ENCODE measurements around the gene MED13L.

DNA sequence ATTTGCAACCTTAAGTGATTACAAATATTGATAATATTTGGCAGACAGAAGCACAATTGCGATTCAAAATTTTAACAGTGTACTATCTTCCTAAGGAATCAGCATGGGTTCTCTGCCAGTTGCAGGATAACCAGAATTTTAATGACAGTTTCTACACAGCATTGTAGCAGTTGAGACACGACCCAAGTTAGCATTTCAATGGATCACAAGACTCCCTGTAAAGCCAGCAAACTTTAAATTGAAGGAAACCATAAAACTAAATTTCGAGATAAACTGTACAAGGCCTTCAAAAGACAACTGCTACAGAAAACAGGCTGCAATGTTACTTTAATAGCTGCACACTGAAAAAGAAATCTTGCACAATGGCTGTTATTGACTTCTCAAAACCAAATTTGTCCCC is 154.9 kb downstream of the MED13L start:
- TF ChIP-seq RNF2 (IDR thresholded peaks at IDR 0.05; ENCODE audit: borderline replicate concordance, low read depth, low read length, missing control alignments, poor library complexity, severe bottlenecking) (no peak), JUND (IDR thresholded peaks at IDR 0.05; ENCODE audit: low read length) (no peak), CHD1 (IDR thresholded peaks at IDR 0.05; ENCODE audit: low read depth, low read length) (no peak)
